Neuronal stem cell (in vitro differentiated cells): ENCODE data around the gene SLC16A10.

Source experiments
- DNase-seq: peaks from one replicate; pipeline ENCODE4 v3.0.0-alpha.2; 2013; ENCODE audit warnings: low spot score
- H2AFZ ChIP-seq: one replicate; pipeline ENCODE4 v1.6.1; 2013; ENCODE audit warnings: mild to moderate bottlenecking, low read length, inconsistent platforms
- H2AK5ac ChIP-seq: 2 replicates; pipeline ENCODE4 v1.6.1; 2013; ENCODE audit warnings: low read depth, mild to moderate bottlenecking, inconsistent platforms, low read length, moderate library complexity, mixed read lengths
- H2BK120ac ChIP-seq: 2 replicates; pipeline ENCODE4 v1.6.1; 2013; ENCODE audit warnings: low read depth, mild to moderate bottlenecking, inconsistent platforms, low read length, moderate library complexity, mixed read lengths
- H2BK12ac ChIP-seq: one replicate; pipeline ENCODE4 v1.6.1; 2013; ENCODE audit warnings: low read length, inconsistent platforms
- H2BK15ac ChIP-seq: 2 replicates; pipeline ENCODE4 v1.6.1; 2013; ENCODE audit warnings: mild to moderate bottlenecking, low read length, inconsistent platforms, mixed read lengths
- H2BK5ac ChIP-seq: one replicate; pipeline ENCODE4 v1.6.1; 2013; ENCODE audit warnings: inconsistent platforms, mild to moderate bottlenecking, low read length, moderate library complexity
- H3K14ac ChIP-seq: one replicate; pipeline ENCODE4 v1.6.1; 2013; ENCODE audit warnings: low read length, inconsistent platforms
- H3K18ac ChIP-seq: 2 replicates; pipeline ENCODE4 v1.6.1; 2013; ENCODE audit warnings: low read length, inconsistent platforms
- H3K23ac ChIP-seq: 2 replicates; pipeline ENCODE4 v1.6.1; 2013; ENCODE audit warnings: low read depth, mild to moderate bottlenecking, mixed read lengths, low read length, inconsistent platforms; ENCODE audit not compliant: poor library complexity
- H3K27ac ChIP-seq: replicated peaks from 3 replicates; pipeline ENCODE4 v1.5.1; 2013; ENCODE audit warnings: low read length, inconsistent platforms
- H3K27me3 ChIP-seq, 3 experiments: 2 replicates each; pipeline ENCODE4 v1.6.1; 2013; ENCODE audit warnings: low read length in 3 of 3, mild to moderate bottlenecking in 2 of 3, inconsistent platforms in 1 of 3, low read depth in 1 of 3, mixed read lengths in 1 of 3, moderate library complexity in 1 of 3; ENCODE audit not compliant: control insufficient read depth in 3 of 3, insufficient read depth in 3 of 3
- H3K36me3 ChIP-seq, 2 donors: replicated peaks in 1 of 2; 2 replicates each; pipeline ENCODE4 v1.6.1; 2013; ENCODE audit warnings: low read length in 2 of 2; ENCODE audit not compliant: control insufficient read depth in 2 of 2, insufficient read depth in 2 of 2
- H3K4ac ChIP-seq: 2 replicates; pipeline ENCODE4 v1.6.1; 2013; ENCODE audit warnings: inconsistent platforms, mild to moderate bottlenecking, low read length, moderate library complexity
- H3K4me1 ChIP-seq, 2 donors: 1 replicate in 1 of 2; 2 replicates in 1 of 2; pipeline ENCODE4 v1.6.1; 2013; ENCODE audit warnings: low read length in 2 of 2, low read depth in 1 of 2; ENCODE audit not compliant: control insufficient read depth in 2 of 2, insufficient read depth in 1 of 2
- H3K4me2 ChIP-seq: one replicate; pipeline ENCODE4 v1.6.1; 2013; ENCODE audit warnings: mild to moderate bottlenecking, low read length, inconsistent platforms; ENCODE audit not compliant: insufficient read depth, poor library complexity, severe bottlenecking
- H3K4me3 ChIP-seq, 2 donors: 2 replicates each; pipeline ENCODE4 v1.5.1; 2013; ENCODE audit warnings: low read length in 2 of 2, mild to moderate bottlenecking in 2 of 2, inconsistent platforms in 1 of 2, moderate library complexity in 1 of 2
- H3K79me1 ChIP-seq: one replicate; pipeline ENCODE4 v1.6.1; 2013; ENCODE audit warnings: low read depth, mild to moderate bottlenecking, inconsistent platforms, low read length, moderate library complexity
- H3K9ac ChIP-seq: one replicate; pipeline ENCODE4 v1.6.1; 2013; ENCODE audit warnings: mild to moderate bottlenecking, low read depth, low read length, inconsistent platforms; ENCODE audit not compliant: poor library complexity
- H3K9me3 ChIP-seq, 2 donors: replicated peaks in 1 of 2; 2 replicates each; pipeline versions ENCODE3 to v1.6.1; 2013; ENCODE audit warnings: low read length in 2 of 2, mild to moderate bottlenecking in 2 of 2, inconsistent platforms in 1 of 2, low read depth in 1 of 2, mixed read lengths in 1 of 2, moderate library complexity in 1 of 2; ENCODE audit not compliant: control insufficient read depth in 2 of 2, insufficient read depth in 1 of 2
- H4K8ac ChIP-seq: one replicate; pipeline ENCODE4 v1.6.1; 2013; ENCODE audit warnings: low read depth, mild to moderate bottlenecking, inconsistent platforms, low read length, moderate library complexity
- H4K91ac ChIP-seq: one replicate; pipeline ENCODE4 v1.6.1; 2013; ENCODE audit warnings: low read length, low read depth, mild to moderate bottlenecking, inconsistent platforms; ENCODE audit not compliant: poor library complexity
- WGBS, 2 donors: extraction: QIAGEN DNeasy Blood & Tissue Kit; methylation state at CpG; one replicate each; pipeline ENCODE4 v1.1.7; 2013; ENCODE audit warnings: missing lambda C conversion rate in 2 of 2, mixed read lengths in 1 of 2; ENCODE audit not compliant: insufficient read length in 2 of 2, insufficient replicate concordance in 1 of 2; ENCODE audit errors: extremely low coverage in 2 of 2; 5-methylcytosine and 5-hydroxymethylcytosine counted together

SLC16A10 gene

GRCh38 chr6:111176038-111176759 lies 88.9 kb downstream of the SLC16A10 start:
- no peak overlapping the region for H4K91ac ChIP-seq
- H3K4ac ChIP-seq = no peak overlapping the region
- no peak overlapping the region for H2BK120ac ChIP-seq
- no peak overlapping the region for H3K4me3 ChIP-seq
- H3K14ac ChIP-seq = no peak overlapping the region
- no peaks in the 10 kb centered on the region for H3K36me3 ChIP-seq
- H3K9me3 ChIP-seq = no peaks in the 10 kb centered on the region
- no peaks in the 10 kb centered on the region for H3K4me1 ChIP-seq
- H2BK5ac ChIP-seq = no peak overlapping the region
- no peak overlapping the region for H3K4me2 ChIP-seq
- H2BK12ac ChIP-seq = no peak overlapping the region
- H2AK5ac ChIP-seq = no peak overlapping the region
- H3K18ac ChIP-seq = no peak overlapping the region
- no peak overlapping the region for H2AFZ ChIP-seq
- DNase-seq = no peak
- WGBS, 2 donors = no CpG with 5 or more reads among the region's 2 CpGs
- H4K8ac ChIP-seq = no peak overlapping the region
- peaks cover 0 to 4% (median 0%) of the 10 kb centered on the region in 3 experiments for H3K27me3 ChIP-seq
- H3K23ac ChIP-seq = no peak overlapping the region
- H3K27ac ChIP-seq = no peak overlapping the region
- no peak overlapping the region for H3K9ac ChIP-seq
- no peak overlapping the region for H2BK15ac ChIP-seq
- H3K79me1 ChIP-seq = no peaks in the 10 kb centered on the region

- Histone ChIP-seq H3K79me1 (no peaks in the 10 kb centered on the region), H3K14ac (no peak overlapping the region), H4K8ac (no peak overlapping the region), H2BK12ac (no peak overlapping the region), H3K18ac (no peak overlapping the region), H3K4me2 (no peak overlapping the region), H3K27ac (no peak overlapping the region), H2BK5ac (no peak overlapping the region), H2BK15ac (no peak overlapping the region), H3K9me3 (no peaks in the 10 kb centered on the region), H3K23ac (no peak overlapping the region), H3K4me1 (no peaks in the 10 kb centered on the region), H2AFZ (no peak overlapping the region), H3K36me3 (no peaks in the 10 kb centered on the region), H2BK120ac (no peak overlapping the region), H4K91ac (no peak overlapping the region), H3K4me3 (no peak overlapping the region), H2AK5ac (no peak overlapping the region), H3K27me3 (peaks cover 0 to 4% (median 0%) of the 10 kb centered on the region in 3 experiments), H3K4ac (no peak overlapping the region), H3K9ac (no peak overlapping the region)
- WGBS, 2 donors = no CpG with 5 or more reads among the region's 2 CpGs
- no peak for DNase-seq
Measured at GRCh38 chr6:111176760-111177099, 89.4 kb downstream of the SLC16A10 start.

GRCh38 chr6:111177131-111177530 lies 89.8 kb downstream of the SLC16A10 start:
- H2BK15ac ChIP-seq = no peak overlapping the region
- H3K4me3 ChIP-seq = no peak overlapping the region
- H3K27ac ChIP-seq = no peak overlapping the region
- no peak overlapping the region for H2BK120ac ChIP-seq
- no CpG with 5 or more reads among the region's 6 CpGs for WGBS, 2 donors
- H4K8ac ChIP-seq = no peak overlapping the region
- no peak for DNase-seq
- H2AFZ ChIP-seq = no peak overlapping the region
- H3K18ac ChIP-seq = no peak overlapping the region
- H3K4me1 ChIP-seq = no peaks in the 10 kb centered on the region
- H2AK5ac ChIP-seq = no peak overlapping the region
- no peak overlapping the region for H2BK12ac ChIP-seq
- H3K27me3 ChIP-seq = peaks cover 0 to 4% (median 0%) of the 10 kb centered on the region in 3 experiments
- H3K79me1 ChIP-seq = no peaks in the 10 kb centered on the region
- no peak overlapping the region for H3K14ac ChIP-seq
- H3K9me3 ChIP-seq = no peaks in the 10 kb centered on the region
- no peak overlapping the region for H2BK5ac ChIP-seq
- no peak overlapping the region for H4K91ac ChIP-seq
- H3K36me3 ChIP-seq = no peaks in the 10 kb centered on the region
- no peak overlapping the region for H3K9ac ChIP-seq
- no peak overlapping the region for H3K23ac ChIP-seq
- no peak overlapping the region for H3K4me2 ChIP-seq
- no peak overlapping the region for H3K4ac ChIP-seq

GRCh38 chr6:111183702-111184517 lies 96.6 kb downstream of the SLC16A10 start:
- no peaks in the 10 kb centered on the region for H3K36me3 ChIP-seq
- H3K27me3 ChIP-seq = peaks cover 0 to 3% (median 0%) of the 10 kb centered on the region in 3 experiments
- no peak overlapping the region for H2BK12ac ChIP-seq
- no peak overlapping the region for H3K4me3 ChIP-seq
- H3K23ac ChIP-seq = no peak overlapping the region
- H3K4ac ChIP-seq = no peak overlapping the region
- H3K4me2 ChIP-seq = no peak overlapping the region
- H4K91ac ChIP-seq = no peak overlapping the region
- no peak overlapping the region for H2BK120ac ChIP-seq
- H3K79me1 ChIP-seq = peaks cover 3% of the 10 kb centered on the region
- no CpG with 5 or more reads among the region's 5 CpGs for whole genome bisulfite sequencing, 2 donors
- no peak overlapping the region for H2AK5ac ChIP-seq
- no peaks in the 10 kb centered on the region for H3K9me3 ChIP-seq
- H3K27ac ChIP-seq = no peak overlapping the region
- H2BK5ac ChIP-seq = no peak overlapping the region
- H3K14ac ChIP-seq = no peak overlapping the region
- no peak overlapping the region for H3K18ac ChIP-seq
- H4K8ac ChIP-seq = no peak overlapping the region
- no peak overlapping the region for H3K9ac ChIP-seq
- no peaks in the 10 kb centered on the region for H3K4me1 ChIP-seq
- H2BK15ac ChIP-seq = no peak overlapping the region
- H2AFZ ChIP-seq = no peak overlapping the region
- DNase-seq = no peak
